NB4 (cell line): Measurements from ENCODE around the gene ZNF560.

Experiments
- CTCF ChIP-seq: IDR thresholded peaks from one replicate; pipeline ENCODE4 v1.5.1; 2012; ENCODE audit warnings: low read depth, low read length
- MAX ChIP-seq: IDR thresholded peaks from 2 replicates; pipeline ENCODE4 v1.6.1; 2011; ENCODE audit warnings: low read depth, low read length
- POLR2A ChIP-seq: IDR thresholded peaks from 2 replicates; pipeline ENCODE4 v1.6.1; 2011; ENCODE audit warnings: mild to moderate bottlenecking; ENCODE audit not compliant: insufficient read length; ENCODE audit errors: extremely low read depth

GRCh38 chr19:9431475-9431874 is 66.9 kb downstream of the ZNF560 start:
- TF ChIP-seq CTCF (peak; percentile 100), MAX (0 out of 2 replicates have a peak, but pooled peaks have one; percentile 29), POLR2A (no peak)
